22Rv1 (cell line): ENCODE results near the gene ANKH.

Experiments
- H3K27ac ChIP-seq: fragments of 450-650 bp; 2 replicates; pipeline ENCODE4 v1.5.1; 2017
- CTCF ChIP-seq: fragments of 450-650 bp; IDR thresholded peaks from 2 replicates; pipeline ENCODE4 v1.5.1; 2017; ENCODE audit warnings: mild to moderate bottlenecking
- ZFX ChIP-seq: fragments of 450-650 bp; IDR thresholded peaks from 2 replicates; pipeline ENCODE4 v1.6.1; 2017; ENCODE audit warnings: antibody characterized with exemption, borderline replicate concordance

The ANKH gene

GRCh38 chr5:14700478-14701436 is 170.8 kb downstream of the ANKH start:
- no peak overlapping the region for H3K27ac ChIP-seq
- TF ChIP-seq ZFX (no peak), CTCF (no peak)

DNA sequence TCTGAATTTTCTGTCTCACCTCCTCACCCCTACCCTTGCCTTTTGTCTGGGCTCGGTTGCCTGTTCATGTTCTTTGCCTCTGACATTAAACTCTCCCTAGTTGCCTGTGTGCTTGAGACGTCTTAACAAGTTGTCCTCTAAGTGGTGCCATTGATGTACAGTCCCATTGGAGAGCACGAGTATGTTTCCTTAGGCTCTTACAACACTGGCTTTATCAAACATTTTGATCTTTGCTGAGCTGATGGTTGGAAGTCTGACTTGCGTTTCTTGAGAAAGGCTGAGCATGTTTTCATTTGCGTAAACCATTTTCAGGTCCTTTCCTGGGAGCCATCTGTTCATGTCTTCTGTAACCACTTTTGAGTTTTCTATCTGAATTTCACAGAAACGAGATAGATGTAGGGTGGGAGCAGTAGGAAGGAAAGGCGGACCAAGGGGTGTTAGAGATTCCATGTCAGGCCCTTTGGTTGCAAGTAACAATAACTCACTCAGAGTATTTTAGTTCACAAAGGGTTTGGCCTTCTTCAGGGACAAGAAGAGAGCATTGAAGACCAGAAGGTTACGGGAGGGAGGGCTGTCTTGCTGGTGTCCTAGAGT is 171.7 kb downstream of the ANKH start:
- TF ChIP-seq CTCF (no peak), ZFX (no peak)
- no peak overlapping the region for H3K27ac ChIP-seq

- TF ChIP-seq ZFX (no peak), CTCF (no peak)
- no peak overlapping the region for H3K27ac ChIP-seq
Observed at GRCh38 chr5:14699159-14699558, 172.4 kb downstream of the ANKH start.

- TF ChIP-seq CTCF (no peak), ZFX (no peak)
- H3K27ac ChIP-seq = no peak overlapping the region
Observed at GRCh38 chr5:14698495-14698894, 173.1 kb downstream of the ANKH start.

DNA sequence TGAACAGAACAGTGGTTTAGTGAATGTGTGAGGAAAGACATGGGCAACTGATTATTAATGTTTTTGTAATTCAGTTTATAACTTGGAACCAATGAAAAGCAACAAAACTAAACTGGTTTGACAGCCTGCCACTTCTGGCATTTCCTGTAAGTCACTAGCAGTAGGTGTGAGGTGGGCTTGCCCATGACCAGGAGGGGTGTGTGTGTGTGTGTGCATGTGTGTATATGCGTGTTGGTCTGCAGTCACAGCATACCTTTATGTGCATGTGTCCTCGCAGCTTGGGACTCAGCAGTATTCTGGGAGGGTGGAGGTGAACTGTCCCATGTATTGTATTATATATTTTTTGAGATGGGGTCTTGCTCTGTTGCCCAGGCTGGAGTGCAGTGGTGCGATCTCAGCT is 174.7 kb downstream of the ANKH start:
- TF ChIP-seq ZFX (no peak), CTCF (no peak)
- no peak overlapping the region for H3K27ac ChIP-seq

DNA sequence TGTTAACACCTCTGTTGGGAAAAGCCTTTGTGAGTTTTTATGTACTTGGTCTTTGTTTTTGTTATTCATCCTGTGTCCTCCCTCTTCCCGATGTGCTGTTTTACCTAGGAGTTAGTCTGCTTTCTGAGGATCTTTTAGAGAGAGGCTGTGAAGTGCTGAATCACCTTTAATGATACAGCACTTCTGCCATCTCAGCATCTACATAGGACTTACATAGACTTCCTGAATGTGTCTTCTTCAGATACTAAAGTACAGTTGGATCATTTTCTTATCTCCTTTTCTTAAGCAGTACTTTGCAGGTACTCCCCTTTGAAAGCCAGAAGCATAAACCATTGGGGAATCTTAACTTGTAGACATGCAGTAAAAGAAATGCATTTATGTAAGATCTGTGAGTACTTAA is 175.5 kb downstream of the ANKH start:
- TF ChIP-seq ZFX (no peak), CTCF (no peak)
- H3K27ac ChIP-seq = no peak overlapping the region

- H3K27ac ChIP-seq = no peak overlapping the region
- TF ChIP-seq CTCF (no peak), ZFX (no peak)
Observed at GRCh38 chr5:14695152-14695551, 176.4 kb downstream of the ANKH start.
